Activated naive CD4-positive, alpha-beta T cell (primary cell): Measurements from ENCODE around the gene RNU2-1.
"Not testable (repeated sequence)": the region's sequence is repeated elsewhere in the genome, so short reads cannot be mapped to it uniquely, and the experiment has no call there.

Source experiments
- DNase-seq, 4 experiments: peaks; one replicate each; lab custom pipeline; 2025; lab: John Stamatoyannopoulos, UW

The RNU2-1 gene

GRCh38 chr17:43216369-43216761, 17.4 kb downstream of the RNU2-1 start:
- no peak for DNase-seq

- no peak for DNase-seq
Measured at GRCh38 chr17:43215341-43215740, 18.4 kb downstream of the RNU2-1 start.

GRCh38 chr17:43213545-43213944, 20.2 kb downstream of the RNU2-1 start:
- DNase-seq, result no peak

- no peak for DNase-seq
Measured at GRCh38 chr17:43212641-43213490, 20.9 kb downstream of the RNU2-1 start.

- peak; percentile 41 to 71 (median 56) for DNase-seq
Measured at GRCh38 chr17:43211480-43212402, 22.0 kb downstream of the RNU2-1 start, which contains the start of gene TMEM106A. TSS of gene TMEM106A (plus strand) at chr17:43211875. CDS start at chr17:43213042, 1,167 bp downstream.

- no peak for DNase-seq
Measured at GRCh38 chr17:43211123-43211479, 22.7 kb downstream of the RNU2-1 start.

- DNase-seq, result no peak
Measured at GRCh38 chr17:43210576-43210975, 23.2 kb downstream of the RNU2-1 start.

- DNase-seq, result not testable (repeated sequence)
Measured at GRCh38 chr17:43203013-43203412, 30.8 kb downstream of the RNU2-1 start.

- no peak for DNase-seq
Measured at GRCh38 chr17:43200127-43200526, 33.6 kb downstream of the RNU2-1 start.

GRCh38 chr17:43199633-43200032, 34.1 kb downstream of the RNU2-1 start:
- DNase-seq, result no peak

- no peak for DNase-seq
Measured at GRCh38 chr17:43193251-43193650, 40.5 kb downstream of the RNU2-1 start.

GRCh38 chr17:43186656-43187055, 47.1 kb downstream of the RNU2-1 start:
- DNase-seq, result not testable (repeated sequence)

- DNase-seq, result no peak
Measured at GRCh38 chr17:43183921-43184320, 49.9 kb downstream of the RNU2-1 start.
